Measurements from ENCODE around the gene SLC16A5.

DNA sequence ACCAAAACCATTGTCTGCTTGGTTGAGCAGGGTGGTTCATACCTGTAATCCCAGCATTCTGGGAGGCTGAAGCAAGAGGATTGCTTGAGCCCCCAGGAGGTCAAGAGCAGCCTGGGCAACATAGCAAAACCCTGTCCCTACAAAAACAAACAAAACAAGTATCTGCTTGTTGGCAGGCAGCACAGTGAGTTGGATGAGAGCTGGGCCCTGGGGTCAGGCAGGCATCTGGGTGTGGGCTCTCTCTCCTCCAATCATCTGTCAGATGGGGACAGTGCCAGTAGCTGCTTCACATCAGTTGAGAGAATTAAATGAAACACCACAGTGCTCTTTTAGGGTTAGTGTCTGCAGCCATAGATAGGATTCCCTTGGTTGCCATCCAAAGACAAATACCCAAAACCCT lies 27.8 kb downstream of the SLC16A5 start:
- TF ChIP-seq, protein P1, sequence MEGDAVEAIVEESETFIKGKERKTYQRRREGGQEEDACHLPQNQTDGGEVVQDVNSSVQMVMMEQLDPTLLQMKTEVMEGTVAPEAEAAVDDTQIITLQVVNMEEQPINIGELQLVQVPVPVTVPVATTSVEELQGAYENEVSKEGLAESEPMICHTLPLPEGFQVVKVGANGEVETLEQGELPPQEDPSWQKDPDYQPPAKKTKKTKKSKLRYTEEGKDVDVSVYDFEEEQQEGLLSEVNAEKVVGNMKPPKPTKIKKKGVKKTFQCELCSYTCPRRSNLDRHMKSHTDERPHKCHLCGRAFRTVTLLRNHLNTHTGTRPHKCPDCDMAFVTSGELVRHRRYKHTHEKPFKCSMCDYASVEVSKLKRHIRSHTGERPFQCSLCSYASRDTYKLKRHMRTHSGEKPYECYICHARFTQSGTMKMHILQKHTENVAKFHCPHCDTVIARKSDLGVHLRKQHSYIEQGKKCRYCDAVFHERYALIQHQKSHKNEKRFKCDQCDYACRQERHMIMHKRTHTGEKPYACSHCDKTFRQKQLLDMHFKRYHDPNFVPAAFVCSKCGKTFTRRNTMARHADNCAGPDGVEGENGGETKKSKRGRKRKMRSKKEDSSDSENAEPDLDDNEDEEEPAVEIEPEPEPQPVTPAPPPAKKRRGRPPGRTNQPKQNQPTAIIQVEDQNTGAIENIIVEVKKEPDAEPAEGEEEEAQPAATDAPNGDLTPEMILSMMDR (optimal IDR thresholded peaks at IDR 0.05 in 1 of 3, IDR thresholded peaks at IDR 0.05 in 1 of 3, conservative IDR thresholded peaks at IDR 0.05 in 1 of 3; ENCODE audit: extremely low read depth in 1 of 3, insufficient read depth in 2 of 3, low read length in 3 of 3), result no peak
- no peak for TF ChIP-seq EZH2 (IDR thresholded peaks at IDR 0.05; ENCODE audit: low read length)
